IMR-90 (cell line): ENCODE data around the gene SLC4A7. TPM values are rescaled to one million over a fixed set of nuclear protein-coding genes. Genes with fewer than 3 reads are reported as not detected.

Experiments
- ATAC-seq: fragments of 200-7000 bp; cut with Tn5 transposase; 2 replicates; pipeline ENCODE4 v1.9.1; 2020; ENCODE audit warnings: low read depth, mild to moderate bottlenecking, moderate library complexity
- BruUV-seq: library from RNA; stranded (reverse); fragments of 400-500 nt; replicated peaks from 2 replicates; lab custom pipeline; 2021; lab: Mats Ljungman, UMichigan
- CTCF ChIA-PET: fragments of 300-600 bp; formaldehyde crosslinking; extraction: SDS; loops from one replicate; lab custom pipeline; 2021; ENCODE audit warnings: antibody characterized with exemption; lab: Yijun Ruan, JAX
- POLR2A ChIA-PET: fragments of 300-600 bp; sonication (Branson Sonifier 250); formaldehyde crosslinking; loops from one replicate; lab custom pipeline; 2022; ENCODE audit warnings: antibody characterized with exemption; ENCODE audit not compliant: unreplicated experiment; lab: Charles Lee
- DNase-seq: peaks from one replicate; pipeline ENCODE4 v3.0.0; 2013
- H2AFZ ChIP-seq: replicated peaks from 2 replicates; pipeline ENCODE3; 2013; ENCODE audit warnings: low read length, mild to moderate bottlenecking; ENCODE audit not compliant: poor library complexity
- H2AK5ac ChIP-seq: 2 replicates; pipeline ENCODE4 v1.6.1; 2013; ENCODE audit warnings: low read depth, low read length, inconsistent platforms
- H2AK9ac ChIP-seq: replicated peaks from 2 replicates; pipeline ENCODE3; 2013; ENCODE audit warnings: mild to moderate bottlenecking, low read depth, low read length, moderate library complexity; ENCODE audit not compliant: poor library complexity
- H2BK120ac ChIP-seq: 2 replicates; pipeline ENCODE4 v1.6.1; 2013; ENCODE audit warnings: low read depth, low read length, inconsistent platforms
- H2BK15ac ChIP-seq: 3 replicates; pipeline ENCODE4 v1.6.1; 2013; ENCODE audit warnings: low read depth, low read length, inconsistent platforms
- H2BK20ac ChIP-seq: 2 replicates; pipeline ENCODE4 v1.6.1; 2013; ENCODE audit warnings: low read depth, mild to moderate bottlenecking, inconsistent platforms, low read length, moderate library complexity
- H2BK5ac ChIP-seq: 2 replicates; pipeline ENCODE4 v1.6.1; 2013; ENCODE audit warnings: mild to moderate bottlenecking, low read depth, low read length, inconsistent platforms; ENCODE audit not compliant: poor library complexity, severe bottlenecking
- H3K14ac ChIP-seq: replicated peaks from 2 replicates; pipeline ENCODE4 v1.6.1; 2013; ENCODE audit warnings: low read depth, low read length, inconsistent platforms
- H3K18ac ChIP-seq: 2 replicates; pipeline ENCODE4 v1.6.1; 2013; ENCODE audit warnings: low read depth, low read length, control low read depth
- H3K23ac ChIP-seq: 2 replicates; pipeline ENCODE4 v1.6.1; 2013; ENCODE audit warnings: low read depth, low read length, inconsistent platforms
- H3K27ac ChIP-seq: 2 replicates; pipeline ENCODE4 v1.5.1; 2013; ENCODE audit warnings: mild to moderate bottlenecking, control low read depth, low read length; ENCODE audit not compliant: insufficient read depth
- H3K27me3 ChIP-seq: 2 replicates; pipeline ENCODE4 v1.6.1; 2013; ENCODE audit warnings: low read length; ENCODE audit not compliant: control insufficient read depth, insufficient read depth
- H3K36me3 ChIP-seq: 2 replicates; pipeline ENCODE4 v1.6.1; 2013; ENCODE audit warnings: low read length, mixed read lengths; ENCODE audit not compliant: control insufficient read depth, insufficient read depth
- H3K4ac ChIP-seq: 2 replicates; pipeline ENCODE4 v1.6.1; 2013; ENCODE audit warnings: low read depth, low read length, inconsistent platforms
- H3K4me1 ChIP-seq: 2 replicates; pipeline ENCODE4 v1.6.1; 2013; ENCODE audit warnings: low read length, mixed read lengths; ENCODE audit not compliant: control insufficient read depth, insufficient read depth
- H3K4me2 ChIP-seq: 2 replicates; pipeline ENCODE4 v1.6.1; 2013; ENCODE audit warnings: low read depth, mild to moderate bottlenecking, control low read depth, low read length, moderate library complexity
- H3K4me3 ChIP-seq: 2 replicates; pipeline ENCODE4 v1.5.1; 2013; ENCODE audit warnings: low read depth, mild to moderate bottlenecking, control low read depth, low read length, moderate library complexity; ENCODE audit not compliant: insufficient read depth
- H3K56ac ChIP-seq: 2 replicates; pipeline ENCODE4 v1.6.1; 2013; ENCODE audit warnings: low read length, inconsistent platforms; ENCODE audit not compliant: insufficient read depth; ENCODE audit errors: extremely low read depth
- H3K79me1 ChIP-seq, 2 experiments: 2 replicates each; pipeline ENCODE4 v1.6.1; 2013; ENCODE audit warnings: low read length in 2 of 2, inconsistent platforms in 1 of 2, low read depth in 1 of 2
- H3K9ac ChIP-seq: 2 replicates; pipeline ENCODE4 v1.6.1; 2013; ENCODE audit warnings: low read depth, low read length, control low read depth
- H3K9me1 ChIP-seq: 2 replicates; pipeline ENCODE4 v1.6.1; 2013; ENCODE audit warnings: low read length, inconsistent platforms; ENCODE audit not compliant: insufficient read depth
- H3K9me3 ChIP-seq: 2 replicates; pipeline ENCODE4 v1.6.1; 2013; ENCODE audit warnings: low read length; ENCODE audit not compliant: control insufficient read depth, insufficient read depth
- H4K20me1 ChIP-seq: 2 replicates; pipeline ENCODE4 v1.6.1; 2013; ENCODE audit warnings: low read length, inconsistent platforms; ENCODE audit not compliant: insufficient read depth
- H4K5ac ChIP-seq: 2 replicates; pipeline ENCODE4 v1.6.1; 2013; ENCODE audit warnings: mild to moderate bottlenecking, low read depth, low read length, control low read depth
- H4K8ac ChIP-seq, 2 experiments: 2 replicates each; pipeline ENCODE4 v1.6.1; 2013; ENCODE audit warnings: low read depth in 2 of 2, low read length in 2 of 2, control low read depth in 1 of 2, inconsistent platforms in 1 of 2
- H4K91ac ChIP-seq: 2 replicates; pipeline ENCODE4 v1.6.1; 2013; ENCODE audit warnings: low read depth, low read length, inconsistent platforms; ENCODE audit not compliant: insufficient read depth
- CEBPB ChIP-seq: IDR thresholded peaks from 2 replicates; pipeline ENCODE4 v1.6.1; 2012; ENCODE audit warnings: low read depth, low read length, improper control_type of control experiment
- POLR2A ChIP-seq: IDR thresholded peaks from 2 replicates; pipeline ENCODE4 v1.6.1; 2012; ENCODE audit warnings: mild to moderate bottlenecking, low read depth, low read length
- RAD21 ChIP-seq: IDR thresholded peaks from 2 replicates; pipeline ENCODE4 v1.6.1; 2012; ENCODE audit warnings: low read length, improper control_type of control experiment
- WGBS, 2 experiments: methylation state at CpG; one replicate each; pipeline versions ENCODE4 v1.1.5 to v1.1.7; 2013; ENCODE audit warnings: missing lambda C conversion rate in 2 of 2; ENCODE audit not compliant: insufficient read length in 1 of 2; ENCODE audit errors: extremely low coverage in 2 of 2; 5-methylcytosine and 5-hydroxymethylcytosine counted together
- dilution Hi-C: fragments of 300-500 bp; cut with HindIII; formaldehyde crosslinking; loops from one replicate; pipeline ENCODE4 v1.14.3; 2018; ENCODE audit warnings: low sequenced_read_pairs; ENCODE audit not compliant: unreplicated experiment
- in situ Hi-C: fragments of 300-500 bp; cut with MboI; formaldehyde crosslinking; loops from 3 replicates; pipeline ENCODE4 v1.14.3; 2019; ENCODE audit warnings: low sequenced_read_pairs, inconsistent platforms, mixed read lengths
- intact Hi-C: fragments of 100-400 bp; cut with micrococcal nuclease; formaldehyde crosslinking; loops from 2 replicates; pipeline ENCODE4 v1.10.0; 2022
- polyA plus RNA-seq, 3 experiments: library from polyadenylated mRNA; depleted of rRNA; stranded (reverse); fragments of >200 nt; gene quantifications; 2 replicates each; pipeline ENCODE4 v1.2.3, GENCODE V29; 2012; ENCODE audit warnings: low replicate concordance in 1 of 3
- total RNA-seq: library from RNA; depleted of rRNA; stranded (reverse); fragments of >200 nt; gene quantifications from 2 replicates; pipeline ENCODE4 v1.2.3, GENCODE V29; 2012

SLC4A7 gene
- total and polyA plus RNA-seq, 2 of the 4 experiments (the other 2 are of a cell fraction): 17.7 to 50.4 TPM

- Histone ChIP-seq H4K20me1 (no peaks in the 10 kb centered on the region), H2BK120ac (no peak overlapping the region), H2BK5ac (no peak overlapping the region), H2AK9ac (no peak overlapping the region), H3K9me3 (no peaks in the 10 kb centered on the region), H2BK15ac (no peak overlapping the region), H4K5ac (no peak overlapping the region), H3K14ac (no peak overlapping the region), H3K79me1 (peaks cover 9 to 22% of the 10 kb centered on the region in 2 experiments), H3K56ac (no peak overlapping the region), H3K4me1 (no peaks in the 10 kb centered on the region; the same call in none of the 2 replicates), H4K8ac (no peak overlapping the region), H2BK20ac (no peak overlapping the region), H2AK5ac (no peak overlapping the region), H3K4me2 (no peak overlapping the region), H3K27me3 (no peaks in the 10 kb centered on the region), H3K36me3 (peaks cover 20% of the 10 kb centered on the region), H3K9ac (no peak overlapping the region), H3K4me3 (no peak overlapping the region), H3K4ac (no peak overlapping the region), H3K23ac (no peak overlapping the region), H3K27ac (no peak overlapping the region), H4K91ac (no peak overlapping the region), H3K9me1 (no peaks in the 10 kb centered on the region), H3K18ac (no peak overlapping the region), H2AFZ (no peak overlapping the region)
- ChIA-PET CTCF (no interaction called here), POLR2A (no interaction called here)
- WGBS, 2 experiments: no CpG with 5 or more reads among the region's 5 CpGs
- no TSS peak for BruUV-seq
- peak; percentile 81 for DNase-seq
- dilution Hi-C loops: no loop called here
- in situ Hi-C loops: no loop called here
- TF ChIP-seq CEBPB (0 out of 2 replicates have a peak, but pooled peaks have one; percentile 34), RAD21 (0 out of 2 replicates have a peak, but pooled peaks have one; percentile 5), POLR2A (no peak)
- peak; percentile 84 for ATAC-seq
- intact Hi-C loops: loop anchor here (5.0 kb wide), 1 partner anchor 36 kb away; no protein-coding TSS in a partner anchor
Measured at GRCh38 chr3:27423463-27423862, 60.7 kb downstream of the SLC4A7 start.
